HT-29 (cell line): ENCODE results near the gene ZSWIM5. TPM values are rescaled to one million over a fixed set of nuclear protein-coding genes. Genes with fewer than 3 reads are reported as not detected.
A peak's percentile ranks its signal among the peaks of the same experiment; 100 is the strongest.
"Not testable (repeated sequence)": the region's sequence is repeated elsewhere in the genome, so short reads cannot be mapped to it uniquely, and the experiment has no call there.

Experiments
- DNase-seq: peaks from one replicate; pipeline ENCODE4 v3.0.0-alpha.2; 2015; ENCODE audit warnings: low spot score
- total RNA-seq: library from RNA; depleted of rRNA; stranded (reverse); fragments of >200 nt; shearing (Covaris generic); gene quantifications from 2 replicates; pipeline ENCODE4 v1.2.3, GENCODE V29; 2014; rRNA removed

Gene ZSWIM5
- total RNA-seq, 1 experiment from 2014 or later = 0.71 TPM

DNA sequence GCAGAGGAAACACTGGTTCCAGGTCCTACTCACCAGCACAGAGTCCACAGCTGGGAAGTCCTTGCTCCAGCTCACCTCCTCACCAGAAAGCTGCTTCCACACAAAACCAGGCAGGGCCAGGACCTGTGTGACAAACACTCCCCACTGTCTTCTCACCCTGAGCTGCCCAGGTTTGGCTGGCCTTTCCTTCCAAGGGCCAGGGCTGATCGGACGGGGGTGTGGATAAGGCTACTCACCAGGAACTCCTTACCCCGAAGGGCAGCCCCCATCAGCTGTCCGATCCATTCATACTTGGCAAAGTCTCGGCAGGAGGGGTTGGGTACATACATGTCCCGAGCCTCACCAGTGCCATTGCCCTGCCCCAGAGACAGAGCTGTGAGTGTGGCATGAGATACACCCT lies 200.6 kb downstream of the ZSWIM5 start:
- no peak for DNase-seq

- DNase-seq = no peak
Measured at GRCh38 chr1:45004281-45004920, 202.0 kb downstream of the ZSWIM5 start.

DNA sequence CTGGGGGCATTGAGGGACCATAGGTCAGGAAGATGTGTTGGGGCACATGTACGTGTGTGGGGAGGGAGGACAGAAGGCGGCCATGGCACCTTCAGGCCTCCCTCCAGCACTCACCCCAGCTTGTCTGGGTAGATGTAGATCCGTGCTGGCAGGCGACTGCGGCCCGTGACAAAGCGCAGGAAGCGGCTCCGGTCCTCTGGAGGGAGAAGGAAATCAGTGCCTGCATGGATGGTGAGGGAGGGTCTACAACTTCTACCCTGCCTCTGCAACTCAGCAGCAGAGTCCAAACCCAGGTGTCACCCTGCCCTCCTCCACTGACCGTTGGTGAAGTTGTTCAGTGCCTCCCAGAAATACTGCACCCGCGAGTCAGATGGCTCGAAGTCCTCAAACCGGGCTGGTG lies 202.7 kb downstream of the ZSWIM5 start:
- no peak for DNase-seq

DNA sequence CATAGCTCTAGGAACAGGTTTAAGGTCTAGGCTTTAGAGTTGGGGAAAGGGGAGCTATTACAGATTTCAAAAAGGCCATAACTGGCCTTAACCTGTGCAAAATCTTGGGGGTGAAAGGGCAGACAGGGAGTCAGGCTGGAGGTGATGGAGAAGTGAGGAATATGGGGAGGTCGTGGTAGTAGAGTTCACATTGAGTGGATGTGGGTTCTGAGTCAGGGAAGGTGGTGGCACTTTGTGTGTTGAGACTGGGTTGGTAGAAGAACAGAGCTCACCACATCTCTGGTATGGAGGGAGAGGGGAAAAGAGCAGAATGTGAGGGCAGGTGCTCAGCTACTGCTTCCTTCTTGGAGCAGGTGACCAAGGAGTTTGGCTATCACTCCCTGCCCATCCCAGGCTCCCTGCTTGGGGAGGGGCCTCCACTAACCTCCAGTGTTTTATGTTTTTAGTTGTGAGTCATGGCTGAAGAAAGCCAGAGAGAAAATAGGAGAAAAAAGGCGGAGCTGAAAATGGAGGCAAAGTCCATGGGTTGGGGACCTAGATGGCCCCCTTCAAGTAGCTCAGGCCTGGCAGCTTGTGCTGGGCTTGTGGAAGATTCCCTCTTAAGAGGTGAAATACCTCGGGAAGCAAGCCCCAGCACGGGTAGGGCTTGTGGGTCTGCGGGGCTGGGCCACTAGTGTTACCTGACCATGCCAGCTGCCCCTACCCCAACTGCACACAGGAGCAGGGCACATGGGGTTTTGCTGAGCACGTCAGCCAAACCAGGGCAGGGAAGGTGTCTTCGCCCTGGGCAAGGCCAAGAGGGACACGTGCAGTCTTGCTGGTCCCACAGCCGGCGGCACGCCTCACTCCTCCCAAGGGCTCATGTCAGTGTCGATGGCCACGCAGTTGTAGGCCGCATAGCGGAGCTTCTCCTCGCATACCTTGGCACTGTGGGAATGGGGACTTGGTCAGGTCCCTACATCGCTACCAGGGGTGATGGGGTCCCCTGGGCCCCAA lies 203.5 kb downstream of the ZSWIM5 start:
- DNase-seq = no peak

DNA sequence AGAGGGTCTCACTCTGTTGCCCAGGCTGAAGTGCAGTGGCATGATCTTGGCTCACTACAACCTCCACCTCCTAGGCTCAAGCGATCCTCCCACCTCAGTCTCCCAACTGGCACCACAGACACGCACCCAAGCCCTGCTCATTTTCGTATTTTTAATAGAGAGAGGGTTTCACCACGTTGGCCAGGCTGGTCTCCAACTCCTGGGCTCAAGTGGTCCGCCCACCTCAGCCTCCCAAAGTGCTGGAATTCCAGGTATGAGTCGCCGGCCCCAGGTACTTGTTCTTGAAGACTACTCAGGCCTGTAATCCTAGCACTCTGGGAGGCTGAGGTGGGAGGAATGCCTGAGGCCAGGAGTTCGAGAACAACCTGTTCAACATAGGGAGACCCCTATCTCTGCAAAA lies 204.8 kb downstream of the ZSWIM5 start:
- DNase-seq = not testable (repeated sequence)

DNA sequence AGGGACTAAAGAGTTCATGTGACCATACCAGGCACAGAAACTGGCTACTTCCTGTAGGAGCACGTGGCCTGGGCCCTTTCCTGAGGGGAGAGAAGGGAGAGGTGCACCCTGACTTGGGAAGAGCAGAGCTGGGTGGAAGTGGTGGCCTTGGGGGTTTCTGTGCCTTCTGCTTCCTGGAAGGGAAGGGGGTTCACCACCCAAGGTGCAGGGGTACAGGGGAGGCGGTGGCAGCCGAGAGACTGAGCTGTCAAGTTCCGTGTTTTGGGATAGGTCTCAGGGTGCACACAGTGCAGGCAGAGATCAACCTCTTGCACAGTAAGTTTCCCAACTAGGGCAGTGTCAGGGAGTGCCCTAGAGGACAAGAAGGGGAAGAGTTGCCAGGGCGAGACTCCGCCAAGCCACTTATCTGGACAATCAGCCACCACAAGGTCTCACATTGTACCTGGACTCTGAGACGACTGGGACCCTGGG lies 205.4 kb downstream of the ZSWIM5 start:
- DNase-seq = peak; percentile 19

DNA sequence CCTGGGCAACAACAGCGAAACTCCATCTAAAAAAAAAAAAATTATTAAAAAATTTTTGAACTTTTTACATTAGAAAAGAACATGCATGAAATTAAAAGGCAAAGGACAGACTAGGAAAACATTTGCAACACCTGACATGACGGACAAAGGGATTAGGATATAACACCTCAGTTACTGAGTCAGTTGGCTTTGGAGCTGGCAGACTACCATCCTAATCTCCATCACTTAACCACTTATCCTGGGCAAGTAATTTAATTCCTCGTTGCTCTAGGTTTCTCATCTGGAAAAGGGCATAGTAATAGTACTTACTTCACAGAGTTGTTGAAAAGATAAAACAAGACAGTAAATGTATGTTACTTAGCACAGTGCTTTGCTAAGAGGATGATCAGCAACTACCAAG lies 207.2 kb downstream of the ZSWIM5 start:
- no peak for DNase-seq

DNA sequence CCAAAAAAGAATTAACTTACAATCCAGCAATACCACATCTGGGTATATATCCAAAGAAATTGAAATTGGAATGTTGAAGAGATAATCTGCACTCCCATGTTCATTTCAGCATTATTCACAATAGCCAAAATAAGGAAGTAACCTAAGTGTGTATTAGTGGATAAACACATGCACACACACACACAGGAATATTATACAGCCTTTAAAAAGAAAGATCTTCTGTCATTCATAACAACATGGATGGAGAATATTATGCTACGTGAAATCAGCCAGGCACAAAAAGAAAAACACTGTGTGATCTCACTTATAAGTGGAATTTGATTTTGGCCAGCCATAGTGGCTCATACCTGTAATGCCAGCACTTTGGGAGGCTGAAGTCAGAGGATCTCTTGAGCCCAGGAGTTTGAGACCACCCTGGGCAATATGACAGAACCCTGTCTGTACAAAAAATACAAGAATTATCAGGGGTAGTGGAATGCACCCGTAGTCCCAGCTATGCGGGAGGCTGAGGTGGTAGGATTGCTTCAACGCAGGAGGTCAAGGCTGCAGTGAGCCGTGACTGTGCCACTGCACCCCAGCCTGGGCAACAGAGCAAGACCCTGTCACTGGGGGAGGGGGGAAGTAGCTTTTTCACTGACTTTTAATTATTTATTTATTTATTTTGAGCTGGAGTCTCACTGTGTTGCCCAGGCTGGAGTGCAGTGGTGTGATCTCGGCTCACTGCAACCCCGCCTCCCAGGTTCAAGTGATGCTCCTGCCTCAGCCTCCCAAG lies 210.8 kb downstream of the ZSWIM5 start:
- DNase-seq = no peak

DNA sequence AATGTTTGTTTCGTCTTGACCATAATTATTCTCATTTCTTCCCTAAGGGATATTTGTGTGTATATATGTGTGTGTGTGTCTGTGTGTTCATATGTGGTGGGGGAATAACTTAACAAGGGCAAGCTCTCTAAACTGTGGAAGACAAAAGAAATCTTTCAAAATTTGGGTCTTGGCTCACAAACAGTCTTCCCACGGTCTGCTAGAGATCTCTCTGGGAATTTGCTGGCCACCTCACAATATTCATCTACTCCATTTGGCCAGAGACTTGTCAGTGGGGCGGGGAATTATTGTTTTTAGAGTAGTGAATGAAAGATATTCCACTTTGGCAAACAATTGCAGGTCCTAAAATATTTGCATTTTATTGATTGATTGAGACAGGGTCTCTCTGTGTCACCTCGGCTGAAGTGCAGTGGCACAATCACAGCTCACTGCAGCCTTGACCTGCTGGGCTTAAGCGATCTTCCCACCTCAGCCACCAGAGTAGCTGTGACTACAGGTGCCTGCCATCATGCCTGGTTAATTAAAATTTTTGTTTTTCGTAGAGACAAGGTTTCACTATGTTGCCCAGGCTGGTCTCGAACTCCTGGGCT lies 212.0 kb downstream of the ZSWIM5 start:
- no peak for DNase-seq

GRCh38 chr1:44988531-44989156 lies 217.8 kb downstream of the ZSWIM5 start:
- DNase-seq = no peak

DNA sequence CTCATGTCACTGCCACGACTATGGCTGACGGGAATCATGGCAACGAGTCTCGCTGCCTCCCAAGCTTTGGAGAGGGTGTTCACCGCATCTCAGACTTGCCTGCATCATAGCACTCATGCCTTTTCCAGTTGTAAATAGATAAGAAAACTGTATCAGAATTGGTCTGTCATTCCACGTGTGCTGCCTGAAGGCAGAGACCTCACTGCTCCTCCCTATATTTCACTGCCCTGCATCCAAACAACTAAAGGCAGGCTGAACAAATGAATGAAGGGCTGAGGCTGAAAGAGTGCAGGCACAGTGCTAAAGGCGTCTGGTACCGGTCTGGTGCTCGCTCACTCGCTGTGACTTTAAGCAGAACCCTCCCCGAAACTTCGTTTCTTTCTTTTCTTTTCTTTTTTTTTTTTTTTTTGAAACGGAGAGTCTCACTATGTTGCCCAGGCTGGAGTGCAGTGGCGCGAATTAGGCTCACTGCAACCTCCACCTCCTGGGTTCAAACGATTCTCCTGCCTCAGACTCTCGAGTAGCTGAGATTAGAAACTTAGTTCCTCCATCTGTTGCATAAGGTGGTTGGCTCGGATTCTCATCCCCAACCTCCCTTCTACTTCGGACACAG lies 220.6 kb downstream of the ZSWIM5 start:
- DNase-seq = peak; percentile 20

GRCh38 chr1:44977372-44977771 lies 229.0 kb downstream of the ZSWIM5 start:
- DNase-seq = not testable (repeated sequence)

DNA sequence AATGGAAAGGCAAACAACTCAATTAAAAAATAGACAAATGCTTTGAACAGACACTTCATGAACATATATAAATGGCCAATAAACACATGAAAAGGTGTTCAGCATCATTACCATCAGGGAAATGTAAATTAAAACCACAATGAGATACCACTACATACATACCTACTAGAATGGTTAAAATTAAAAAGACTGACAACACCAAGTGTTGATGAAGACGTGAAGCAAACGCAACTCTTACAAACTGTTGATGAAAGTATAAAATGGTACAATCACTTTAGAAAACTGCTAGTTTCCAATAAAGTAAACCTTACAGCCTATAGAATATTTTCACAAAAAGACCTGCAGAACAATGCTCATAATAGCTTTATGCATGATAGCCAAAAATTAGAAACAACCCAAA lies 230.2 kb downstream of the ZSWIM5 start:
- DNase-seq = no peak

DNA sequence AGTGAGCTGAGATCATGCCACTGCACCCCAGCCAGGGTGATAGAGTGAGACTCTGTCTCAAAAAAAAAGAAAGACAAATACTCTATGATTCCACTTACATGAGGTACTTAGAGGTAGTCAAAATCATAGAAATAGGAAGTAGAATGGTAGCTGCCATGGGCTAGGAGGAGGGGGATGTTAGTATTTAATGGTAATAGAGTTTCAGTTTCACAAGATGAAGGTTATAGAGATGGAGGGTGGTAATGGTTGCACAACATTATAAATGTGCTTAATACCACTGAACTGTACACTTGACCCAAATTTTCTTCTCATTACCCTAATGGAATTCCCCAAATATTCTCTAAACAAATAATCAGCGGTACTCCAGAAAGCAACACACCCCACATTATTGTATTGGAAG lies 232.8 kb downstream of the ZSWIM5 start:
- no peak for DNase-seq

GRCh38 chr1:44970317-44970716 lies 236.1 kb downstream of the ZSWIM5 start:
- peak; percentile 28 for DNase-seq

Other genes with a start within 250 kb of the ZSWIM5 start
- 13.1 and 14.6 TPM in 2 replicates for gene EIF2B3, start 220.0 kb downstream of the ZSWIM5 start, total RNA-seq
- gene HECTD3, start 195.3 kb downstream of the ZSWIM5 start, total RNA-seq = 23.1 and 23.6 TPM in 2 replicates
- 98.8 and 105 TPM in 2 replicates for gene UROD, start 194.4 kb downstream of the ZSWIM5 start, total RNA-seq
- gene HPDL, start 120.3 kb upstream of the ZSWIM5 start, total RNA-seq = 101 and 113 TPM in 2 replicates
- gene TOE1, start 133.6 kb upstream of the ZSWIM5 start, total RNA-seq = 20.5 and 24.2 TPM in 2 replicates
- 32.6 and 36.0 TPM in 2 replicates for gene MUTYH, start 133.8 kb upstream of the ZSWIM5 start, total RNA-seq